ENCODE data around the gene KLF13. TPM values are rescaled to one million over a fixed set of nuclear protein-coding genes. Genes with fewer than 3 reads are reported as not detected.
A peak's percentile ranks its signal among the peaks of the same experiment; 100 is the strongest.

The KLF13 gene
- total RNA-seq, 1 donor from 2014 or later = 26.9 TPM

DNA sequence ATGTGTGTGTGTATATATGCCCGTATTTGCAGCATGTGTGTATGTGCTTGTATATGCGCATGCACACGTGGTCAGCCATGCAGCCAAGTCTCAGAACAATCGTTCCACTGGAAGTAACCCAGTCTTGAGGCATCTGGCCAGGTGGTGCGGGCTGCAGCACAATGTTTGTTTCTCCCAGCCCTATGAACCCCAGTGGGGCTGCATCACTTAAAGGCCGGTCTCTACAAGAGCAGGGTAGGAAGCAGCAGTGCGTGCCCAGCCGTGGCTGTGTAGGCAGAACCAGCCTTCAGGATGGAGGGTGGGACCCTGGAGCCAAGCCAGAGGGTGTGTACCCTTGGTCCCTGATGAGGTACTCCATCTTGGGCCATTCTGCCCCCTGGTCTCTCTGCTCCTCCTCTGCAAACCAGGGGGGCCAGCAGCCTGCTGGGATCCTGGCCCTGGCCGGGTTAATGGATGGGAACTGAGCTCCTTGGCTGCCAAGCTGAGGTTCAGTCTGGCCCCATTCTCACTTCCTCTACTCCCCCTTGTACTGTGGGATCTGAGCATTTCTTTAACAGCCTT lies 11.8 kb downstream of the KLF13 start:
- Mint-ChIP-seq H3K27me3 (no peaks in the 10 kb centered on the region), H3K9me3 (ENCODE audit: low read depth) (no peaks in the 10 kb centered on the region), H3K4me1 (ENCODE audit: low read depth) (peaks cover 15% of the 10 kb centered on the region), H3K27ac (peak overlapping the region; percentile 8), H3K36me3 (ENCODE audit: insufficient read depth) (no peaks in the 10 kb centered on the region), H3K4me3 (ENCODE audit: low read depth) (no peak overlapping the region)
- no peak for DNase-seq (ENCODE audit: low spot score, unreplicated experiment)
- TF ChIP-seq, protein P1, sequence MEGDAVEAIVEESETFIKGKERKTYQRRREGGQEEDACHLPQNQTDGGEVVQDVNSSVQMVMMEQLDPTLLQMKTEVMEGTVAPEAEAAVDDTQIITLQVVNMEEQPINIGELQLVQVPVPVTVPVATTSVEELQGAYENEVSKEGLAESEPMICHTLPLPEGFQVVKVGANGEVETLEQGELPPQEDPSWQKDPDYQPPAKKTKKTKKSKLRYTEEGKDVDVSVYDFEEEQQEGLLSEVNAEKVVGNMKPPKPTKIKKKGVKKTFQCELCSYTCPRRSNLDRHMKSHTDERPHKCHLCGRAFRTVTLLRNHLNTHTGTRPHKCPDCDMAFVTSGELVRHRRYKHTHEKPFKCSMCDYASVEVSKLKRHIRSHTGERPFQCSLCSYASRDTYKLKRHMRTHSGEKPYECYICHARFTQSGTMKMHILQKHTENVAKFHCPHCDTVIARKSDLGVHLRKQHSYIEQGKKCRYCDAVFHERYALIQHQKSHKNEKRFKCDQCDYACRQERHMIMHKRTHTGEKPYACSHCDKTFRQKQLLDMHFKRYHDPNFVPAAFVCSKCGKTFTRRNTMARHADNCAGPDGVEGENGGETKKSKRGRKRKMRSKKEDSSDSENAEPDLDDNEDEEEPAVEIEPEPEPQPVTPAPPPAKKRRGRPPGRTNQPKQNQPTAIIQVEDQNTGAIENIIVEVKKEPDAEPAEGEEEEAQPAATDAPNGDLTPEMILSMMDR (IDR thresholded peaks at IDR 0.05; ENCODE audit: unreplicated experiment) = no peak

DNA sequence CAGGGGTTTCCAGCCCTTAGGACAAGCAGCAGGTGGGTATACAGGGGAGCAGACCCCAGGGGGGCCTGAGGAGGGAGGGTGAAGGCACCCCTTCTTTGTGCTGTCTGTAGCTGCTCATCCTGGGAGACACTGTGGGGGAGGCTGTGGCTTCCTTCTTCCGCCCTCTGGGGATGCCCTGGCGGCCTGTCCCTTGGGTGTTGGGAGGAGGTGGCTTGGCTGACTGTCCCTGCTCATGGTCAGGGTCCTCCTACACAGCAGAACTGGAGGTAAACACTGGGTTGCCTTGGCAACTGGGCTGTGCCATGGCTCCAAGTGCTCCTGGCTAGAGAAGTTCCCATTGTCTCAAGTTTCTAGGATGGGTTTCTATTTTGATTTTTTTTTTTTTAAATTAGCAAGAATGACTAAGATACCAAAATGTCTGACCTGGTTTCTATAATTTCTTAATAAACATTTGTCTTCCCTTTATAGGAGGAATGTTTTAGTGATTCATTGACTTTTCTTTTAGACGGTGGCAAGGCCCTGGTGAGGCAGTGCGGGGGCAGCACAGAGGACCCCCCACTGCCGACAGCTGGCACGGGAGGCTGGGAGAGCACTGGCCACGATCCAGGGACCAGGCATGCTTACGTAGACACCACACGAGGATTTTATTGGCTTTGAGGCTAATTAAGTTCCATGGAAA lies 12.4 kb downstream of the KLF13 start:
- H3K4me1 Mint-ChIP-seq (ENCODE audit: low read depth) = peaks cover 15% of the 10 kb centered on the region
- H3K9me3 Mint-ChIP-seq (ENCODE audit: low read depth) = no peaks in the 10 kb centered on the region
- H3K36me3 Mint-ChIP-seq (ENCODE audit: insufficient read depth) = no peaks in the 10 kb centered on the region
- no peak overlapping the region for H3K4me3 Mint-ChIP-seq (ENCODE audit: low read depth)
- H3K27me3 Mint-ChIP-seq = no peaks in the 10 kb centered on the region
- H3K27ac Mint-ChIP-seq = no peak overlapping the region
- TF ChIP-seq, protein P1 (IDR thresholded peaks at IDR 0.05; ENCODE audit: unreplicated experiment) = no peak
- no peak for DNase-seq (ENCODE audit: low spot score, unreplicated experiment)

DNA sequence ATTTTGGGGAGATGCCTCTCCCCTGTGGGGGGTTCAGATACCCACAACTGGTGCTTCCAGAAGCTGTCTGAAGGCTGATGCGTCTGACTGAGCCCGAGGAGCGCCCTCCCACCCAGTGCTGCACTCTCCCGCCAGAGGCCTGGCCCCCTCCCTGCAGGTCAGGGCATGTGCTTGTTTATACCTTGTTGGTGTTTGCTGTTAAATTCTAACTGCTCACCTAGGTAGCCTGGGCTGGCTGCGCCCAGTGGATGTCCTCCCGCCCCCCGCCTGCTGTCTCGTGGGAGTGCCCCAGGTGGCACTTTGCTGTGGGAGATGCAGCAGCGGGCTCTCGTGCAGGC lies 12.9 kb downstream of the KLF13 start:
- no peaks in the 10 kb centered on the region for H3K27me3 Mint-ChIP-seq
- no peaks in the 10 kb centered on the region for H3K9me3 Mint-ChIP-seq (ENCODE audit: low read depth)
- H3K4me3 Mint-ChIP-seq (ENCODE audit: low read depth) = no peak overlapping the region
- TF ChIP-seq, protein P1 (IDR thresholded peaks at IDR 0.05; ENCODE audit: unreplicated experiment) = no peak
- H3K36me3 Mint-ChIP-seq (ENCODE audit: insufficient read depth) = no peaks in the 10 kb centered on the region
- H3K4me1 Mint-ChIP-seq (ENCODE audit: low read depth) = peaks cover 15% of the 10 kb centered on the region
- DNase-seq (ENCODE audit: low spot score, unreplicated experiment) = no peak
- H3K27ac Mint-ChIP-seq = no peak overlapping the region

DNA sequence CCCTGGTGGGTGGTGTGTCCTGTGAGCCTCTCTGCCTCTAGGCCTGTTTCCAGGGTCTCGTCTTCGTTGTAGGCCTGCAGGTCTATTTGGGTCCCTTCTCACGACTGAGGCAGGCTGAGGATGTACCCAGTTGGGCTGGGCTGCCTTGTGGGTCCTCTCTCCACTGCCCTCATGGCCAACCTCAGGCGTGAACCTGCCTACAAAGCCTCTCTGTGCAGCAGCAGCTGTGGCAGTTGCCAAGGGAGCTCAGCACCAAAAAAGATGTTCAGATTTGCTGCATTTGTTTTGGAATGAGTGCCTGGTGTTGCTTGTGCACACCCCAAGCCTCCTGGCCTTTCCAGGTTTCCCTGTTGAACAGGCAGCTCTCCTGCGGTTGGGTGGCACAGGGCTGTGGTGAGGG lies 13.4 kb downstream of the KLF13 start:
- Mint-ChIP-seq H3K4me1 (ENCODE audit: low read depth) (peaks cover 15% of the 10 kb centered on the region), H3K4me3 (ENCODE audit: low read depth) (no peak overlapping the region), H3K9me3 (ENCODE audit: low read depth) (no peaks in the 10 kb centered on the region), H3K27ac (no peak overlapping the region), H3K36me3 (ENCODE audit: insufficient read depth) (no peaks in the 10 kb centered on the region), H3K27me3 (no peaks in the 10 kb centered on the region)
- TF ChIP-seq, protein P1 (IDR thresholded peaks at IDR 0.05; ENCODE audit: unreplicated experiment) = no peak
- DNase-seq (ENCODE audit: low spot score, unreplicated experiment) = no peak

DNA sequence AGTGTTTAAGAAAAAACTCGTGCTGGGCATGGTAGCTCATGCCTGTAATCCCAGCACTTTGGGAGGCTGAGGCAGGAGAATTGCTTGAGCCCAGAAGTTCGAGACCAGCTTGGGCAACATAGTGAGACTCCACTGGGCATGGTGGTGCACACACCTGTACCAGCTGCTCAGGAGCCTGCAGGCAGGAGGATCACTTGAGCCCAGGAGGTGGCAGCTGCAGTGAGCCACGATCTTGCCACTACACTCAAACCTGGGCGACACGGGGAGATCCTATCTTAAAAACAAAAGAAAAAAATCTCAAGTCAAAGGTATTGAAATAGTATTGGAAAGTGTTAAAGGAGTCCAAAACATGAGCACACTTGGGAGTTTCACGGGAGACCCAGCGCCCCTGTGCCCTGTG lies 14.0 kb downstream of the KLF13 start:
- TF ChIP-seq, protein P1 (IDR thresholded peaks at IDR 0.05; ENCODE audit: unreplicated experiment) = no peak
- DNase-seq (ENCODE audit: low spot score, unreplicated experiment) = no peak
- Mint-ChIP-seq H3K36me3 (ENCODE audit: insufficient read depth) (no peaks in the 10 kb centered on the region), H3K4me1 (ENCODE audit: low read depth) (peaks cover 15% of the 10 kb centered on the region), H3K4me3 (ENCODE audit: low read depth) (no peak overlapping the region), H3K27me3 (no peaks in the 10 kb centered on the region), H3K9me3 (ENCODE audit: low read depth) (no peaks in the 10 kb centered on the region), H3K27ac (no peak overlapping the region)

Measured in progenitor cell of endocrine pancreas (in vitro differentiated cells).